C4-2B (cell line): ENCODE results near the gene PDE4B.

Source experiments
- CTCF ChIP-seq: fragments of 450-650 bp; conservative IDR thresholded peaks from 2 replicates; pipeline ENCODE4 v1.5.1; 2017; ENCODE audit warnings: mild to moderate bottlenecking
- ZFX ChIP-seq: fragments of 450-650 bp; IDR thresholded peaks from 2 replicates; pipeline ENCODE4 v1.6.1; 2017

DNA sequence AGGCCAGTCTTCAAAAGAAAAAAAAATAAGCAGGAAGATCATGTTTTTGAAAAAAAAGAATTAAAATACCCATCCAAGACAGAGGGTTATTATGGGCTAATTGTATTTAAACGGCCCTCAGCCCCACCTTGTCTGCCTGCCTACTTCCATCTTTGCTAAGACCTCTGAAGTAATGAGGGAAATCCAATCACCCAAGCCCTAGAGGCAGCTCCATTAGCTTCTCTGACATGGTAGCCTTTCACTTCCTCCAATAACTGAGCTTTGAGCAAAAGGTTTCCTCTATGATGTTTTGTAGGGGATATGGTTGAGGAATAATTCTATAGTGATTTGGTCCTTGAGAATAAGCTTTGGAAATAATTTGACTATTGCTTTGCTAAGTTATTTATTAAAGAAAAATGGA is 563.1 kb downstream of the PDE4B start:
- TF ChIP-seq CTCF (no peak), ZFX (no peak)
